Activated CD8-positive, alpha-beta memory T cell treated with anti-CD3 and anti-CD28 coated beads, Interleukin-2, amount 50 U/mL, for 24 hours (primary cell): ENCODE measurements around the gene OPTC.

Source experiments
- DNase-seq: peaks from one replicate; pipeline ENCODE4 v3.0.0-alpha.2; 2020; ENCODE audit errors: extremely low read depth

Gene OPTC

DNA sequence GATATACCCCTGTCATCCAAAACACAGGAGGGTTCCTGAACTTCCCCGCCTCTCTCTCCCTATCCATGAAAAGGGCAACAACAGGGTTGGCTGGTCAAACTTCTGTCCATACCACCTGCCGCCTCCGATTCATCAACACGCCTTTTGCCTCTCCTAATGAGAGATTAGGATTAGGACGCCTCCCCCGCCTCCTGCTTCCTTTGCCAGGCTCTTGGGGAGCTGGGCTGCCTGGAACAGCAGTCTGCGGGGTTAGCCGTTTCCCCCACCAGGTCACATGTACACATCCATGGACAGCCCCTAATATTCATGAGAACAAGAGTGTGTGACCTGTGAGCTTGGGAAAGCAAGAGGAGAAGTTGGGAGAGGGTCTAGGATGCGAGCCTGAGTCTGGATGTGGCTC lies 2.3 kb upstream of the OPTC start:
- DNase-seq: no peak

DNA sequence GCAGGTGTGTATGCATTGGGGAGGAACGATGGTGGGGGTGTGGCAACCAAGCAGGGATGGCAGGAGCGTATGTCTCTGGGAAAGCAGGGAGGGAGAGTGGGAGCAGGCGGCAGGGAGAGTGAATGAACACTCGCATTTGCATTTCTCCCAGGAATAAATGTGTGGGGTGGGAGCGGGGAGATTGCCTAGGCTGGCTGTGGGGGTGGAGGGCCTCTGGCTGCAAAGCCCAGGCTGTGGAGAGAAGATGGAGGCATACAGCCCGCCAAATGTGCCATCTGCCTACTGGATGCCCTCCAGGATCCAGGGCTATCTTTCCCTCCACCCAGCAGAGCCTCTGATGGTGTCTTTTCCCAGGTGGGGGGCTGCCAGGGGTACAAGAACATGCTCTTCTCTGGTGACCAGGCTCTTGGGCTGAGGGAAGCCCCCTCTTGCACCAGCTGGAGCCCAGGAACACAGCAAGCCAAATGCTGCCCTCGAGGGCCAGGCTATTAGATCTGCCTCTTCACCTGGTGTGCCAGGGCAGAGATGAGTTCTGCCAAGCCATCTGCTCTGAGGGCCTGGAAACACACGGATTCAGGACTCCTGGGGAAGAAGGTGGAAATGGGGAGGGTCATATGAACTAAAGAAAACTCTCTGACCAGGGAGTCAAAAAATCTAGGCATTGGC lies 1.7 kb upstream of the OPTC start:
- no peak for DNase-seq

DNA sequence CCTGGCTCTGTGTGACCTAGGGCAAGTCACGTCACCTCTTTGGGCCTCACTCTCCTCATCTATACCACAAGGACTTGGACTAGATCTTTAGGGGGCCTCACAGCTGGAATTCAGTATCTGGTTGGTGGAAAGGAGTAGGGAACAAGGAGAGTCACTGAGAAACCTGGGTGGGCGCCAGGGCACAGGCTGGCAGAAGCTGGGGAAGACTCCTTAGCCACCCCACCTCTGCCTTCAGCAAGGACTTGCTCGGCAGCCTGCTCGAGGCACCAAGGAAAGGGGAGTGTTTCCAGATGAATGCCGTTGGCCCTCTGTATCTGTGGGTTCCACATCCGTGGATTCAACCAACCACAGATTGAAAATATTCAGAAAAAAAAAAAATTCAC lies 1.2 kb upstream of the OPTC start:
- no peak for DNase-seq

DNA sequence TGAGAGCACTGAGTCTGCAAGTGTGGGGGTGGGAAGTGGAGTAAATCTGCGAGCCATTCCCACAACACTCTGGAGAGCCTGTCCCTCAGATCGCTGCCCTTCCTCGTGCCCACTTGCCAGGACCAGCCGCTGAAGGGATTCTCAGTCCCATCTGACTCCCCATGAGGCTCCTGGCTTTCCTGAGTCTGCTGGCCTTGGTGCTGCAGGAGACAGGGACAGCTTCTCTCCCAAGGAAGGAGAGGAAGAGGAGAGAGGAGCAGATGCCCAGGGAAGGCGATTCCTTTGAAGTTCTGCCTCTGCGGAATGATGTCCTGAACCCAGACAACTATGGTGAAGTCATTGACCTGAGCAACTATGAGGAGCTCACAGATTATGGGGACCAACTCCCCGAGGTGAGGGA lies 1.9 kb downstream of the OPTC start:
- no peak for DNase-seq

DNA sequence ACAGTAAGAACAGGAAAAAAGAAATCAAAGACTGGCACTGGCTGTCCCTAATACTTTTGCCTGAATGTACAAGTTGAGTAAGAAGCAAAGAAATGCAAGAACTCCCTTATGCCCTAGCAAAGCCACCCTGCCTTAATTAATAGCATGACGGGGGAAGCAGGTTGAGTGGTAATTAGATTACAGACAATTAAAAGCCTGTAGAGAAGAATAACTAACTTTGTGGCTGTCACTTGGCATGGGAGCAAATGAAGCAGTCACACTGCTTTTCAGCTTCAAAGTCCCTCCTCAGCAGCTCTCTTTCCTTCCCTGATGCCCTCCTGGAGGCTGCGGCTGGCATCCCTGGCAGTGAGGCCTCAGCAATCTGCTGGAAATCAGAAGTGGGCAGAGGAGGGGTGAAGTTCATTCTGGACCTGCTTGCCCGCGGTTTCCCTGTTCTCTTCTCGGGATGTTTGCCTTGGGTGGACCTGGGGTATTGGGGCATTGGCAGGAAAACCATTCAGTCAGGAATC lies 3.4 kb downstream of the OPTC start:
- no peak for DNase-seq

DNA sequence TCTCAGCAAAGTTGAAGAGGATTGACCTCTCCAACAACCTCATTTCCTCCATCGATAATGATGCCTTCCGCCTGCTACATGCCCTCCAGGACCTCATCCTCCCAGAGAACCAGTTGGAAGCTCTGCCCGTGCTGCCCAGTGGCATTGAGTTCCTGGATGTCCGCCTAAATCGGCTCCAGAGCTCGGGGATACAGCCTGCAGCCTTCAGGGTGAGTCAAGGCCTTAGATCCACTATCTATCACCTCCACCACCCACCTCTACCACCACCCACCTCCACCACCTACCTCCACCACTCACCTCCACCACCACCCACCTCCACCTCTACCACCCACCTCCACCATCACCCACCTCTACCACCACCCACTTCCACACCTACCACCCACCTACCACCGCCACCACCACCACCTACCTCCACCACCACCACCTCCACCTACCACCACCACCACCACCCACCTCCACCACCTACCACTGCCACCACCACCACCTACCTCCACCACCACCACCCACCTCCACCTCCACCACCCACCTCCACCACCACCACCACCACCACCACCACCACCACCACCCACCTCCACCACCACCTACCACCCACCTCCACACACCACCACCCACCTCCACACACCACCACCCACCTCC lies 5.8 kb downstream of the OPTC start:
- no peak for DNase-seq

DNA sequence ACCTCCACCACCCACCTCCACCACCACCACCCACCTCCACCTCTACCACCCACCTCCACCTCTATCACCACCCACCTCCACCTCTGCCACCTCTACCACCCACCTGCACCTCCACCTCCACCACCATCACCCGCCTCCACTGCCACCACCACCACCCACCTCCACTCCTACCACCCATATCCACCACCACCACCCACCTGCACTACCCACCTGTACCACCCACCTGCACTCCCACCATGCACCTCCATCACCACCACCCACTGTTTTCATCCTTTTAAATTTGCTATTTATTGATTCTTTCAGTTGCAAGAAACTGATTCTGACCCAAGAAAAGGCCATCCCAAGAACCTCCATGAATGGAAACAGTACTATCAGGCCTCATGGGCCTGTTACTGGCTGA lies 6.3 kb downstream of the OPTC start:
- DNase-seq: no peak

DNA sequence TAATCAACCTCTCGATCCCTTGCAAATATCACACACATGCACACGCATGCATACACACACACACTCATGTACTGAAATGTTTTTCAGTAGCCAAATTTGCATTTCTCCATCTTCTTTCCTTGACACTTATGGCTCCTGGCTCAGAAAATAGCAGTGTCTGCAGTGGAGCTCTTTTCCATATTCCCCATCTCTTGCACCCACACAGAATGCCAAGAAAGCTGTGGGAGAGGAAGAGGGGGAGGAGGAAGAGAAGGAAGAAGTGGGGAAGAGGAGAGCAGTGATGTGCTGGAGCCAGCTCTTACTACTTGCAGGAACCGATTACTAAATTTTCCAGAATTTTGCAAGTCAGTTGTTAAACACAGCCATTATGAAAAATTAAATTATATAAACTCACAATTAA lies 9.9 kb downstream of the OPTC start:
- no peak for DNase-seq

DNA sequence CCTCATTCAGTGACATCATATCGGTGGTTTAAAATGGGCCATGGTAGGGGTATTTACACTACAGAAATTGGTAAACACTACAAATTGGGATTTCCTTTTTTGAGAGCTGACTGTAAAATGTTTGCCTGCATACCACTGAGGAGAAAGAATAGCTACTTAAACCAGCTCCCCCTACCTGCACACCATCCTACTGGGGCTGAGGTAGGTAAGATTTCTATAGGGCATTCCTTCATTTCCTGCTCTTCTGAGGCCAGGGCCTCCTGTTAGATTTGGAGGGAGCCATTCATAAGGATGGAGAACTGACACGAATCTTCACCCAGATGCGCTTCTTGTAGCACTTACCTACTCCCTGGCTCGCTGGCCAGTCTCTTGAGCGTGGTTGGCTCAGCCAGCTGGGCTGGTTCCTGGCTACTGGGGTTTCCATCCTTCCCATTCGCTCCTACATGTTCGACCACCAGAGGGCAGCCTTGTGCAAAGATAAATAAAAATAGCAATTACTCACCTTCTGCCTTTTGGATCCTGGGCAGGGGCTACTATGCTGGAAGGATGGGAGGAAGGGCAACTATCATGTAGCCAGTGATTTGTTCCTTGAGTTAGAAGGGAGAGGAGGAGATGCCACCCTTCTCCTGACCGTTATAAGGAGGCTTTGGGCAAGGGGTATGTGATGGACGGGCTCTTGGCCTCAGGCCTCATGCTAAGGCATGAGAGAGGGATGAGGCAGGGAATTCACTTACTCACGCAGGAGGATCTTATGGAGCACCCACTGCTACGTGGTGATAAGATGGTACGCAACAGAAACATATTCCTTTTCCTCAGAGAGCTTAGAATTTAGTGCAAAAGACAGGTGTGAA lies 10.7 kb downstream of the OPTC start:
- DNase-seq: peak; percentile 43

DNA sequence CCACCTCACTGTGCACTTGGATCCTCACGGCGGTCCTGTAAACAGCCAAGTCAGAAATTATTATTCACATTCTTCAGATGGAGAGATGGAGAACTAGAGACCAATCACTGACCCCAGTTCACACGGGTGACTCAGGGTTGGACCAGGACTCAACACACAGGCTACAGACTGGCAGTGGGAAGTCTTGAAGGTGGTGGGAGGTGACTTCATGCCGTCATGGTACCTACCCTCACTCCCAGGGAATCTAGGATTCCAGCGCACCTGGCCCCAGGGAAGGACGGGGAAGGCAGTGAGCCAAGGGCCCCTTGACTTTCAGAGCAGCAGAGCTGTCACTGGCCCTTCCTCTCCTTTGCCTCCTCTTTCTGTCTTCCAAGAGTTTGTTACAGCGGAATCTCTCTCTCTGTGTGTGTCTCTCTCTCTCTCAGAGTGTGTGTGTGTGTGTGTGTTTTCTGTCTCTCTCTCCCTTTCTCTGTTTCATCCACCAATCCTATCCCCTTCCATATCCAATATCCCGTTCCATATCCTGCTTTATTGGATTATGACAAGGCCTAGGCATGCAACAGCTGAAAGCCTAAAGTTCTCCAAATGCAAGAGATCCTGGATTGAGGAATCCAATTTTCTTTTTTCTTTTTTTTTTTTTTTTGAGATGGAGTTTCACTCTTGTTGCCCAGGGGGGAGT lies 11.7 kb downstream of the OPTC start:
- no peak for DNase-seq

DNA sequence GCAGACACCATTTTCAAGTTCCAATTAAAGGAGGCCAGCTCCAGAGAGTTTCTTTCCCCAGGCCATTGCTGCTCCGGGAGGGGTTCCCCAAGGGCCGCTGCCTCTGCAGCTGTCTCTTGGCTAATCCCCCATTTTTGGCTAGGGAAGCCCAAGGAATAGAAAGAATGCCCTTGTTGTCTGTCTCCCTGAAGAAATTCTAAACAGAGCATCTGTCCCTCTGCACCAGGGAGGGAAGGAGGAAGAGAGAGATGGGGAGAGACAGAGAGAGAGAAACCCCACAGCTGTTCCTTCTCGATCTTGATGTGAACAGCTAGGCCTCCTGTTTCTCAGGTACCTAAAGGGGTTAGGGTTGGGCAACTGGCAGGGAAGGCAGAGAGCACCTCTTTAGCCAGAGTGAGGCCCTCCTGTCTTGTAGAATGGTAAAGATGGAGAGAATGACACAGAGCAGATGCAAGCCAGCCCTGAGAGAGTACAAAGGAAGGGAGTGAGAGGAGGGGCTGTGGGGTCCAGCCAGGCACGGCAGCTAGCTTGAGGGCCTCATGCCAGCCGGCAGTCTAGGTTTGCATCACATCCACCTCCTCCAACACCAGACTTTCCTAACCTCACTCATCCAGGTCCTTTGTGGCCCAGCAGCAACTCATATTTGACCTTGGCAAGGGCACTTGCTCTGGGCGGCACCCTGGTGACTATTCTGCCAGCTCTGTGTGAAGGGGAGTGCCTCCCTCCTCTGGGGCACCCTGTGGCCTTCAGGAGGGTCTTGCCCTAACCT lies 13.1 kb downstream of the OPTC start:
- DNase-seq: no peak

DNA sequence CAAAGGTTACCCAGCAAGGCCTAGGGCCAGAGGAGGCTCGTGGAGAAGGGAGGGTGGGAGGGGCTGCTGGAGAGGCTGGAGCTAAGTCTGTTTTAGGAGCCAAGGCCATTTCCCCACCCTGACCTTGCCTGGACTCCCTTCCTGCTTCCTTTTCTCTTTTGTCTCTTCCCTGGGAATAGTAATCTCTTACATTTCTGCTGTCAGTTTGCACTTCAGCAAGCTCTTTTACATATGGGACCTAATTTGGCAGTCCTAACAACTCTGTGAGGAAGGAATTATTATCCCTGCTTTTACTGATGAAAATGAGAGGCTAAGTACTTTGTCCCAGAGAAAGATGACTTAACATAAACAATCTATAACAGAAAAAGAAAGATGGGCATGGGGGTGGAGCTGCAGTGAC lies 13.8 kb downstream of the OPTC start:
- no peak for DNase-seq

DNA sequence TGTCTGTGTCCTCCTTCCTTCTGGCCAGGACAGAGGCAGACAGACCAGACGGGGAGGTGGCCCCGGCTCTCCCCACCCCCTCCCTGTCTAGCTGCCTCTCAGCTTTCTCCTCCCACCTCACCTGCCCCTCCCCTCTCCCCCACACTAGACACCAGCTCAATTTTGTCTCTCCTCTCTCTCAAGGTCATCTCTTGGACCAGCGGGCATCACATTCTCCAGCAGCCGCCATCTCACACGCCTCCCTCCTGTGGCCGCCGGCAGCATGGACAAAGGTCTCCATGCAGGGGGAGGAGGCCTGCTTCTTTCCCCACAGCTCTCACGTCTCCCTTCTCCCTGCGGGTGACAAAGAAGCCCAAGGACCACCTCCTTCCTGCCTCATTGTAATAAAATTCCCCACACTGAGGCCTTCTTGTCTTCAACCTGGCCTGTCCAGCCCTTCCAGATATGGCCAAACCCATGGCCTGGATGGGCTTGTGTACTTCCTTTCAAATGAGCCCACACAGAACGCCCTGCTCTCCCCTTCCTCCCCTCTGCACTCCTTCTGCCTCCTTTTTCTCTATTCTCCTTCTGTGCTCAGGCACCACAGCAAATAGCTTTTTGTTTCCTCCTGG lies 14.6 kb downstream of the OPTC start:
- DNase-seq: no peak

DNA sequence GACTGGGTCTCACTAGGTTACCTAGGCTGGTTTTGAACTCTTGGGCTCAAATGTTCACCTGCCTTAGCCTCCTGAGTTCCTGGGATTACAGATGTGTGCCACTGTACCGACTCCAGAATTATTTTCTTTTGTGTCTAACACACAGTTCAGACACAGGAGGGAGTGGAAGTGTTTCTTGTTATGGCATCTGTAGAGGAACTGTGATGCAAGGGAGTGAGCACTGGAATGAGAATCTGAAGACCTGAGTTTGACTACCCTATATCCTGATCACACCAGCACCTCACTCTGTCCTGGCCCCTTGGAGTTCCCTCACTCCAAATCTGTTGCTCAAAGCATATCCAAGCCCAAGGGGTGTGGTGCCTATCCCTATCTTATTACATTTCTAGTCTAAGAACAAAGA lies 15.2 kb downstream of the OPTC start:
- no peak for DNase-seq

DNA sequence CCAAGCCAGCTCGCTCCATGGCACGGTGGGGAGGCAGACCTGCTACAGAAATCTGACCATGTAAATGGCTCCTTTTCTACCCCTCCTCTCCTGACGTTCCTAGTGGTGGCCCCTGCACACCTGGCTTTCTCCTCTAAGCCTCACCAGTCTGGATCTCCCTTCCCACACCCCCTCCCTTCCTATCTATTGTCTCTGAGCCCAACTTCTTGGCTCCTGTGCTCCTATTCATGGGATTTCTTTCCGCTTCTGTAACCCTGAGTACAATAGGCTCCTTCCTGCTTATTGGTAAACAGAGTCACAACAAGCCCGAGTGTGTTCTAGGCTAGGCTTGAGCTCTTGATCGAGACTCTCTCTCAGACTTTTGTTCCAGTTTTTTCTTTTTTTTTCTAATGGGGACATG lies 17.6 kb downstream of the OPTC start:
- no peak for DNase-seq

DNA sequence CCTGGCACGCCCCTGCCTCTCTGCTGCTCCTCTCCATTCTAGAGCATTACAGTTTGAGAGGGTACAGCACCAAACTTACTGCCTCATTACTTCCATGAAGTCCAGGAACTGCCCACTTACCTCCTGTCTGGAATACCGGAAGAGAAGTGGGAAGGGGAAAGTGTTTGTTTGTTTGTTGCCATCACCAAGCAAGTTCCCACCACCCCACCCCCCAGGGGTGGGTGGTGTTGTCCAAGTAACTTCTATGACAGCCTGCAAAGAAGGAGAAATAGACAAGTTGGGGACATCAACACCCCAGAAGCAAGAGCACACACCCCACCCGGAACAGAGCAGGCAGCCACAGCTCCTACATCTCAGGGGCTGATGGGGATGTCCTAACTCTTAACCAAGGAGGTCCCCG lies 18.0 kb downstream of the OPTC start:
- DNase-seq: no peak

DNA sequence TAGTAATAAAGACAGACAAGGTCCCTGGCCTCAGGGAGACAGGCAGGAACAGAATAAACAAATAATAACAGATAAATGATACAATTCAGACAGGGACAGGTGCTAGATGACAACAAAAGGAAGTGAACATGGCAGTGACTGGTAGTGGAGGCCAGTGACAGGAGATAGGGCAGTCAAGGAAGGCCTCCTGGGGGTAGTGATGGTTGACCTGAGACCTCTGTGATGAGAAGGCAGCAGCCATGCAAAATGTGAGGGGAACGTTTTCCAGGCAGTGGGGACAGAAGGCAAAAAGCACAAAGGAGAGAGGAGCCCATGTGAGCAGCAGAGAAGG lies 18.5 kb downstream of the OPTC start:
- DNase-seq: no peak

DNA sequence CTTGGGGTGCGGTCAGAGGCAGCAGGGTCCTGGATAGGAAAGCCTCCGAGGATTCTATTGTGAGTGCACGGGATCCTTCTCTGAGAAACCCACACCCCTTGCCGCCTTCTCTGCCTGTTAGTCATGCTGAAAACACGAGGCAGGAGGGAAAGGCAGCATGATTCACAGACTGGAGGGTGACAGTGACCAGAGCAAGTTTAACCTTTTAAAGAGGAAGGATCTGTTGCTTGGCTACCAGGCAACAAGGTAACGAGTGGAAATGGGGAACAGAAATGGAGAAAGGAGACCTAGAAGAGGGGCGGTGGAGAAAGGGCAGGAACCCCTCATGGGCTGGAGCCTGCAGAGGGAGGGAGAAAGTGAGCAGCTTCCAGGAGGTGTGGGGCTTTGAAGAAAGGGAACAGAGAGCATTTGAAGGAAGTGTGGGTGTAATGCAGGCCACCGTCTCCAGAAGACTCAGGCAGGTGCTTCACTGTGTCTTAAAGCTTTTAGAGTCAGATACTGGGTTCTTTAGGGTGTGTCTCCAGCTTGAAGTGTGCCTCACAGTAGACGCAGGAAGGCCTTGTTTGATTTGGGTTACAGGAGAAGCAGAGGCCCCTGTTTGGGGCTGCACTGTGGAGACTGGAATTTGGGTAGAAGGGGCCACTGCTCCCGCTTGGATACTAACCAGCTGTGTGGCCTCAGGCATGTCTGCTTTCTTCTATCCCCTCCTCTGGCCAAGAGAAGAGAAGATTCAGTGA lies 19.1 kb downstream of the OPTC start:
- no peak for DNase-seq

DNA sequence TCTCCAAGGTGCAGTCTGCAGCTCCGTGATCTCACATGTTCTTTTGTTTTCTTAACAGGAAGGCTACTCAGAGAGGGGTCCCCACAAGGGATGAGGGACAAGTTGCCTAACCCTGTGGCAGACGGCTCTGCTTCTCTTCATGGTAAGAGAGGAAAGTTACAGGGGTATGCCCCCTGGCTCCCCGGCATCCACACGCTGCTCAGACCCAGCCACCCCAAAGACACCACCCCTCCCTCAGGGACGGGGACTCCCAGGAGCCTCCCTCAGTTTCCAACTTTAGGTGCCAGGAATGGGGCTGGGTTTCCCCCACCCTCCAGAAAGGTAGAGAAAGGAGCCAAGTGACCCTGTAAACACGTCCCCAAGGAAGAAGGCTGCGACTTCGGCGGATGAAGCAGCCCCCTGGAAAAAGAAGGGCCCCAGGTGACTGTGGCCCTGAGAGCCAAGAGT lies 19.7 kb downstream of the OPTC start:
- DNase-seq: no peak

DNA sequence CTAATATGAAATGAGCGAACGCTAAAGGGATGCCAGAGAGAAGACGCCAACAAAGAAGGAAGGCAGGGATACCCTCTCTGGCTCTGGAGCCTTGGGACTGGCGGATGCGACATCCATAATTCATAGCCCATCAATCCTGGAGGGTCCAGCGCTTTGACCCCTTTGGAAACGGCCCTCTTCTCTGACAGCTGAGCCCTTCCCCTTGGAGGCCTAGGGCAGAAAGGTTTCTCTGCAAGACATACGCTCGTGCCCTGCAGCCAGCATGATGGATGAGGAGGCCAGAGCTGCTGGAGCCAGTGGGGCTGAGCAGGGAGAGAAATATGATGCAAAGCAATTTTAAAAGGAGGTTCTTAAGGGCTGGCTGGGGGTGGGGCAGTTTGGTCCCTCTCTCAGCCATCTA lies 22.2 kb downstream of the OPTC start:
- no peak for DNase-seq

DNA sequence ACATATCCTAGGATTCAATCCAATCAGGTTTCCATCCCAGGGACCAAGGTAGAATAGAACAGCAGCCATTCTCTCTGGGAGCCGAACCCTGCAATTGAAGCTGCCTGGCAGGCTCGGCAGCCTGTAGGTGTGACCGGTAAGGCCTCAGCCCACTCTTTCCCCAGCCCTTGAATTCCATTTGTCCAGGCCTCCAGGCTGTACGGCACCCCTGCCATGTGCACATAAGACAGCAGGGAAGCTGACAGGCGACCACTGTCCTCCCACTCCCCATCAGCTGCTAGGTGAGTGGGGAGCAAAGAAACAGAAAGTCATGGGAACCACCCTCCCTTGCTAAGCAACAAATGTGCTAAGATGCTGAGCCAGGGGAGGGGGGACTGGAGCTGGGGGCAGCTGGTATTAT lies 23.0 kb downstream of the OPTC start:
- no peak for DNase-seq
